Hepatocyte (in vitro differentiated cells): ENCODE results near the gene TTF2.

Experiments
- CTCF ChIP-seq: fragments of 200-600 bp; sonication (generic); IDR thresholded peaks from 2 replicates; pipeline ENCODE4 v1.5.1; 2016; ENCODE audit warnings: antibody characterized with exemption, mild to moderate bottlenecking; ENCODE audit not compliant: poor library complexity
- EZH2phosphoT487 ChIP-seq: fragments of 200-600 bp; sonication (generic); IDR thresholded peaks from one replicate; pipeline ENCODE4 v1.6.1; 2018; ENCODE audit warnings: antibody characterized with exemption, mild to moderate bottlenecking, low read depth, moderate library complexity; ENCODE audit not compliant: unreplicated experiment, severe bottlenecking

GRCh38 chr1:117116784-117117130 lies 56.6 kb downstream of the TTF2 start:
- TF ChIP-seq CTCF (no peak), EZH2phosphoT487 (no peak)
